H9 (cell line): ENCODE measurements around the gene NFX1. TPM values are rescaled to one million over a fixed set of nuclear protein-coding genes. Genes with fewer than 3 reads are reported as not detected.

Experiments used
- DNase-seq: peaks from one replicate; pipeline ENCODE4 v3.0.0-alpha.2; 2017
- H2AFZ ChIP-seq: one replicate; pipeline ENCODE4 v1.6.1; 2013; ENCODE audit warnings: mild to moderate bottlenecking, low read length, control low read depth, moderate library complexity
- H2AK5ac ChIP-seq: 2 replicates; pipeline ENCODE4 v1.6.1; 2013; ENCODE audit warnings: low read length, control low read depth, mixed read lengths; ENCODE audit not compliant: insufficient read length
- H2BK120ac ChIP-seq: one replicate; pipeline ENCODE4 v1.6.1; 2013; ENCODE audit warnings: low read depth, mild to moderate bottlenecking, low read length, control low read depth, inconsistent platforms; ENCODE audit not compliant: poor library complexity, severe bottlenecking
- H2BK12ac ChIP-seq: 2 replicates; pipeline ENCODE4 v1.6.1; 2013; ENCODE audit warnings: low read length, control low read depth, mixed read lengths, low read depth; ENCODE audit not compliant: insufficient read length
- H2BK15ac ChIP-seq: 2 replicates; pipeline ENCODE4 v1.6.1; 2013; ENCODE audit warnings: low read depth, low read length, control low read depth
- H2BK20ac ChIP-seq: one replicate; pipeline ENCODE4 v1.6.1; 2013; ENCODE audit warnings: low read depth, mild to moderate bottlenecking, low read length, control low read depth, inconsistent platforms; ENCODE audit not compliant: poor library complexity, severe bottlenecking
- H2BK5ac ChIP-seq: 2 replicates; pipeline ENCODE4 v1.6.1; 2013; ENCODE audit warnings: low read length, control low read depth, mixed read lengths; ENCODE audit not compliant: insufficient read length
- H3K14ac ChIP-seq: 2 replicates; pipeline ENCODE4 v1.6.1; 2013; ENCODE audit warnings: low read length, control low read depth; ENCODE audit not compliant: insufficient read depth
- H3K18ac ChIP-seq: 2 replicates; pipeline ENCODE4 v1.6.1; 2013; ENCODE audit warnings: low read depth, mild to moderate bottlenecking, mixed read lengths, low read length, control low read depth; ENCODE audit not compliant: insufficient read length
- H3K23ac ChIP-seq: 2 replicates; pipeline ENCODE4 v1.6.1; 2013; ENCODE audit warnings: low read length, control low read depth, mixed read lengths, low read depth; ENCODE audit not compliant: insufficient read length
- H3K23me2 ChIP-seq: 2 replicates; pipeline ENCODE4 v1.6.1; 2013; ENCODE audit warnings: low read depth, mild to moderate bottlenecking, mixed read lengths, low read length, control low read depth; ENCODE audit not compliant: insufficient read length, poor library complexity, severe bottlenecking
- H3K27ac ChIP-seq: 2 replicates; pipeline ENCODE4 v1.5.1; 2013; ENCODE audit warnings: low read length, control low read depth, mixed read lengths, low read depth; ENCODE audit not compliant: insufficient read length
- H3K27me3 ChIP-seq: 2 replicates; pipeline ENCODE4 v1.6.1; 2013; ENCODE audit warnings: low read length, control low read depth, inconsistent platforms; ENCODE audit not compliant: insufficient read depth
- H3K4ac ChIP-seq: 2 replicates; pipeline ENCODE4 v1.6.1; 2013; ENCODE audit warnings: low read depth, mild to moderate bottlenecking, control low read depth, inconsistent platforms, low read length, moderate library complexity
- H3K4me1 ChIP-seq: 2 replicates; pipeline ENCODE4 v1.6.1; 2013; ENCODE audit warnings: low read length, control low read depth, inconsistent platforms; ENCODE audit not compliant: insufficient read depth
- H3K4me2 ChIP-seq: 2 replicates; pipeline ENCODE4 v1.6.1; 2013; ENCODE audit warnings: low read length, control low read depth, mixed read lengths; ENCODE audit not compliant: insufficient read length, insufficient read depth
- H3K56ac ChIP-seq: 2 replicates; pipeline ENCODE4 v1.6.1; 2013; ENCODE audit warnings: low read depth, mild to moderate bottlenecking, mixed read lengths, low read length, control low read depth; ENCODE audit not compliant: insufficient read length
- H3K79me1 ChIP-seq: 2 replicates; pipeline ENCODE4 v1.6.1; 2013; ENCODE audit warnings: low read depth, mild to moderate bottlenecking, moderate library complexity, low read length, control low read depth, inconsistent platforms; ENCODE audit not compliant: insufficient read depth, poor library complexity, severe bottlenecking
- H3K79me2 ChIP-seq: 2 replicates; pipeline ENCODE4 v1.6.1; 2013; ENCODE audit warnings: low read length, control low read depth, inconsistent platforms; ENCODE audit not compliant: insufficient read depth
- H3K9ac ChIP-seq: 2 replicates; pipeline ENCODE4 v1.6.1; 2013; ENCODE audit warnings: low read length, control low read depth, mixed read lengths; ENCODE audit not compliant: insufficient read length; ENCODE audit errors: extremely low read depth
- H3K9me3 ChIP-seq: one replicate; pipeline ENCODE4 v1.6.1; 2013; ENCODE audit warnings: low read depth, low read length, inconsistent platforms; ENCODE audit not compliant: control insufficient read depth
- H3T11ph ChIP-seq: one replicate; pipeline ENCODE4 v1.6.1; 2013; ENCODE audit warnings: mild to moderate bottlenecking, low read length, control low read depth, inconsistent platforms
- H4K20me1 ChIP-seq: one replicate; pipeline ENCODE4 v1.6.1; 2013; ENCODE audit not compliant: control insufficient read depth, insufficient read length, insufficient read depth
- H4K5ac ChIP-seq: 2 replicates; pipeline ENCODE4 v1.6.1; 2013; ENCODE audit warnings: low read depth, mild to moderate bottlenecking, mixed read lengths, low read length, control low read depth; ENCODE audit not compliant: insufficient read length
- H4K8ac ChIP-seq: replicated peaks from 2 replicates; pipeline ENCODE4 v1.6.1; 2013; ENCODE audit warnings: low read length, control low read depth, mixed read lengths, low read depth; ENCODE audit not compliant: insufficient read length
- H4K91ac ChIP-seq: 2 replicates; pipeline ENCODE4 v1.6.1; 2013; ENCODE audit warnings: low read depth, mild to moderate bottlenecking, moderate library complexity, mixed read lengths, low read length, control low read depth; ENCODE audit not compliant: insufficient read length
- H3K27ac Mint-ChIP-seq, 3 experiments: 2 replicates in 2 of 3; 3 replicates in 1 of 3; pipeline ENCODE4 v1.8.0; 2020 to 2021; ENCODE audit warnings: mixed read lengths in 3 of 3, mild to moderate bottlenecking in 1 of 3, moderate library complexity in 1 of 3
- H3K27me3 Mint-ChIP-seq: 2 replicates; pipeline ENCODE4 v1.8.0; 2021; ENCODE audit warnings: low read depth, mild to moderate bottlenecking, moderate library complexity, mixed read lengths
- H3K36me3 Mint-ChIP-seq, 3 experiments: 2 replicates in 2 of 3; 3 replicates in 1 of 3; pipeline ENCODE4 v1.8.0; 2020 to 2021; ENCODE audit warnings: low read depth in 3 of 3, mixed read lengths in 3 of 3; ENCODE audit not compliant: insufficient read depth in 1 of 3
- H3K4me1 Mint-ChIP-seq, 2 experiments: 2 replicates each; pipeline ENCODE4 v1.8.0; 2020; ENCODE audit warnings: mixed read lengths in 2 of 2
- H3K4me3 Mint-ChIP-seq, 2 experiments: 2 replicates in 1 of 2; 3 replicates in 1 of 2; pipeline ENCODE4 v1.8.0; 2020 to 2021; ENCODE audit warnings: mild to moderate bottlenecking in 2 of 2, mixed read lengths in 2 of 2, moderate library complexity in 1 of 2
- H3K9me3 Mint-ChIP-seq, 2 experiments: 2 replicates in 1 of 2; 3 replicates in 1 of 2; pipeline ENCODE4 v1.8.0; 2020; ENCODE audit warnings: mild to moderate bottlenecking in 2 of 2, mixed read lengths in 2 of 2, moderate library complexity in 1 of 2
- CTCF ChIP-seq: fragments of 200-600 bp; sonication (generic); conservative IDR thresholded peaks from 3 replicates; pipeline ENCODE4 v1.8.0; 2021; ENCODE audit warnings: antibody characterized with exemption, mild to moderate bottlenecking
- WGBS: extraction: QIAGEN DNeasy Blood & Tissue Kit; methylation state at CpG from one replicate; pipeline ENCODE4 v1.1.7; 2013; ENCODE audit warnings: missing lambda C conversion rate, low lambda C conversion rate, mixed read lengths; ENCODE audit not compliant: insufficient read length; ENCODE audit errors: extremely low coverage; 5-methylcytosine and 5-hydroxymethylcytosine counted together
- total RNA-seq: library from RNA; stranded (reverse); gene quantifications from 2 replicates; pipeline ENCODE4 v1.2.1, GENCODE V29; 2021

Gene NFX1
- total RNA-seq, 1 experiment from 2014 or later: 35.1 TPM

- Histone ChIP-seq H2BK120ac (no peak overlapping the region), H4K5ac (no peak overlapping the region), H4K20me1 (no peaks in the 10 kb centered on the region), H3K4ac (no peak overlapping the region), H2BK12ac (no peak overlapping the region), H2BK5ac (no peak overlapping the region), H3K79me1 (no peaks in the 10 kb centered on the region), H3K56ac (no peak overlapping the region), H4K8ac (no peak overlapping the region), H4K91ac (no peak overlapping the region), H2BK20ac (no peak overlapping the region), H3K14ac (no peak overlapping the region), H3K27me3 (no peaks in the 10 kb centered on the region), H3T11ph (no peak overlapping the region), H3K4me1 (no peaks in the 10 kb centered on the region), H3K23me2 (no peaks in the 10 kb centered on the region), H3K27ac (no peak overlapping the region), H2AFZ (no peak overlapping the region), H2AK5ac (no peak overlapping the region), H3K9me3 (no peaks in the 10 kb centered on the region), H3K9ac (no peak overlapping the region), H2BK15ac (no peak overlapping the region), H3K23ac (no peak overlapping the region), H3K79me2 (no peaks in the 10 kb centered on the region), H3K4me2 (no peak overlapping the region), H3K18ac (no peak overlapping the region)
- no CpG with 5 or more reads among the region's 1 CpG for WGBS
- peaks cover 20 to 51% (median 42%) of the 10 kb centered on the region in 3 experiments; a peak in 6 of 7 replicates for H3K36me3 Mint-ChIP-seq
- H3K27me3 Mint-ChIP-seq: no peaks in the 10 kb centered on the region
- no peak overlapping the region for H3K4me3 Mint-ChIP-seq
- no peaks in the 10 kb centered on the region for H3K9me3 Mint-ChIP-seq
- H3K27ac Mint-ChIP-seq: no peak overlapping the region
- no peak for TF ChIP-seq CTCF
- H3K4me1 Mint-ChIP-seq: no peaks in the 10 kb centered on the region
- no peak for DNase-seq
Observed at GRCh38 chr9:33307067-33307466, 16.8 kb downstream of the NFX1 start.
